SIG-M5 treated with dmso at 0.1 percent for 504 hours (cell line): ENCODE results near the gene KLHL29.

Experiments
- DNase-seq: peaks from one replicate; lab custom pipeline; 2025; ENCODE audit not compliant: unreplicated experiment; lab: John Stamatoyannopoulos, UW

Gene KLHL29

DNA sequence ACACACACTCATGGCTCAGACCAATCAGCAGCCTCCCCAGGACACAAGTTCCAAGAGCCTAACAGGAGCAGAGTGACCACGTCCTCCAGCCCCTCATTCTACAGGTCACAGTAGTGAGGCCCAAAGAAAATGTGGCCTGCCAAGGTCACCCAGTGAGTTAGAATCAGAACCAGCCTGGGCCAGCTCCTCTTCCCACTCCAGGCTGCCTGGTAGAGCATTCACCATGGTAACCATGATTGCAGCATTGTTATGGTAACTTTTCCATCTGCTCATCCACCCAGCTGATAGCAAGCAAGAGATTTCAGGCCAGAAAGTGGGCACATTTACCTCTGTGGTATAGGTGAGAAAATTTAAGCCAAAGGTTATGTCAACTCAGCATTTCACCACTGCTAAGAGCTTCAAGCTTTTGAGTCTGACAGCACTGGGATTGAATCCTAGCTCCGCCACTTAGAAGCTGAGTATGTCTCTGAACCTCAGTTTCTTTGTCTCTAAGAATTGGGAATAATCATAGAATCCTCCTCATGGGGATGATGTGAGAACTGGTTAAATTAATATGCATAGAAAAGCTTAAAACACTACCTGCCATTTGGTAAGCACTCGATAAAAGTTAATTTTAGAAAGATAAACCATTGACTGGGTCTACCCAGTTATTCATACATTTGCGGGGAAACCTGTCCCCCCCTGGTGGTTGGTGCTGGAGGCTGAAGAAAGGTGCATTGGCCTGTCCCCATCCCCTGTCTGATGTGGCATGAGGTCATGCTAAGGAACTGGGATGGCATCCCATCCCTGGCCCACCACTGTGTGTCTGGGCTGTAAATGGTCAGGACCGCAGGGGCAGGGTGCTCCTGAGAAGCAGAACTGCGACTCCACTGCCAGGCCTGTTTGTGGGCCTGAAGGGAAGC lies 181.5 kb downstream of the KLHL29 start:
- DNase-seq: peak; percentile 5

DNA sequence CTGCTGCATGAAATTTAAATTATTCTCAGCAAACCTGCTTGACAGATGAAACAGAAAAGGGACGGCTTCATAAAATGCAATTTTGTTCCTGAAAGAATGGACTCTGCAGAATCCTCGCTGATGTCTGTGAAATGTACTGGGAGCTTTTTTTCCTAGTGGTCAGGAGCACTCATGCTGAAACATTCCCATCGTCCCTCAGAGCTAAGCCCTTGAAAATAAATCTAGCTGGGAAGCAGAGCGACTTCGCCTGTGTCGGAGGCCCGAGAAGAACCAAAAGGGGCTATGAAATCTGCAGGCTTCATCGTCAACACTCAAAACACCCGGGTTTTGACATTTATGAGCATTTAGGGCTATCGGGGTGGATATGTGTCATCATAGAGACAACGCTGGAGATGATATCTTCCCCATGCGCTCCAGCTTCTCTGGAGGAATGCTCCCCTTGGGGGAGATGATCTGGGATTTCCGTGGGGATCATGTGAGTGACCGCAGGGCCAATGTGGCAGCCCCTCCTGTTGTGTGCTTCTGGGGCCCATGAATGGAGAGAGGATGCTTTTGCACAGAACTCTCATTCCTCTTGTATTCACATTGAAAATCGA lies 182.3 kb downstream of the KLHL29 start:
- DNase-seq: no peak

DNA sequence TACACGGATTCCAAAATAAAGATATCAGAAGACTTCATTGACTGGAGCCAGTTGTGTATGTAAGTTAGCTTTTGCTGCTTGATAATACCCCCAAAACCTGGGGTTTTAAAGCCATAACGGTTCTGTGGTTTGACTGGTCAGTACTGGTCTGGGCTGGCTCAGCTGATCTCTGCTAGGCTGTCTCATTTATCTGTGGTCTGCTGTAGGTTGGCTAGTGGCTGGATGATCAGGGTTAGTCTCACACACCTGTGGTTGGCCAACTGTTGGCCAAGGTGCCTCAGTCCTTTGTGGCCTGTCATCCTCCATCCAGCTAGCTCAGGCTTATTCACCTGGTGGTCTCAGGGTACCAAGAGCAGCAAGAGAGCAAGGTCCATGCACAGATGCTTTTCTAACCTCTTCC lies 183.2 kb downstream of the KLHL29 start:
- DNase-seq: no peak

DNA sequence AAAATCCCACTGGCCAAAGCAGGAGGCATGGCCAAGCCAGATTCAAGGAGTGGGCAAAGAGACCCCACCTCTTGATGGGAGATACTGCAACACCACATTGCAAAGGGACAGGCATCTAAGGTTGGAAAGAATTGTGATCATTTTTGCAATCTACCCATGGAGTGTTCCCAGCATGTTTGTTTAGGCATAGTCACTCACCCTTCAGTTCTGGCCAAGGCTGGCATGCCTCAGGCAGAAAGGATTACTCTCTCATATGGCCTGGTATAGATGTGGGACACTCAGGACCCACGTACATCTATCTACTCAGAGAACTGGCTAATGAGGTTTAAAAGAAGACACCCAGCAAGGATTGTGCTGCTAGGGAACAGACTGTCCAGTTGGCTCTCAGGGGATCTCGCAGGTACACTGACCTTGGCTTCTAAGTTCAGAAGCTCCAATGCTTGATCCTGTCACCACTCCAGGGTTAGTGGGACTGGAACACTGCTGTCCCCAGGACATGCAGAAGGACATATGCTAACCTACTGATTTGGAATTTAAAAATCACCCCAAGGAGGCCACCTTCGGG lies 183.7 kb downstream of the KLHL29 start:
- peak; percentile 1 for DNase-seq

DNA sequence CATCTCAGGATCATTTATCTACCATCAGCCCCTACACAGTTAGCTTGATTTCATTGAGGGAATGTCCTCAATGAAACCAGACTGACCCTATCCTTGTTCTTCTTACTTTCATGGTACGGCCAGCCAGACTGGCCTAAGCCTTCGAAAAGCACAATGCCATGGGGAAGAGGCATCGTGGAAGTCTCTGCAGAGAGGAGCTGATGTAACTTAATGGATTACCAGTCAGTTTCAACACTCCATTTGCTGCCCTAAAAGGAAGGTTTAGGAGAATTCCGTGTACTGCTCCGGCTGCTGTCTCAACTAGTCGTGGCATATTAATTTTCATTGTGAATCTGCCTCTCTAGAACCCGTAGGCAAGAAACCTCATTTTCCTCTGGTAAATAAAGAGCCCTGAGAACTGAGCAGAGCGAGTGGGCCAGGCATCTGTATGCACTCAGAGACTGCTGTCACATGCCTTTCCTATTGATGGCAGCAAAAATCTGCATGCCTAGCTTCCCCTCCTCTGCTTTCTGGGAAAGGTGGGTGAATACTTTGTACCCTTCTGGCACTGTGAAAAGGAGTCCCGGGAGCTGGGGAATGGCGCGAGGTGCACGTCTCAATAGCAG lies 184.9 kb downstream of the KLHL29 start:
- DNase-seq: no peak

DNA sequence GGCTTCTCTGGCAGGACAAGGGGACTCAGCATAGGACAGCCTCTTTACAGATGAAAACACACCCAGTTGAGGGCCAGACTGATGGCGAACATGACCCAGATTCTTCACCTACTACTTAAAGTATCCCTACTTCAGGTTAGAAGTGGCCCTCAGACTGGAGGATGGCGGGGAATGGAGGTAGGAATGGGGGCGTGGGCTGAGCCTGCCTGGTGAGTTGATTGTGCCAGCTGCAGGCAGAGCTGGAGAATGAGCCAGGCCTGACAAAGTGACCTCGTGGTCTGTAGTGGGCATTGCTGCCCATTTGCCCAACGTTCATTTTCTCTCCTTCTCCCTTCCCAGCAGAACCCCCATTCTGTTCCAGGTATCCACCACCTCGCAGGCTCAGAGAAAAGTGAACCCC lies 186.1 kb downstream of the KLHL29 start:
- DNase-seq: no peak

DNA sequence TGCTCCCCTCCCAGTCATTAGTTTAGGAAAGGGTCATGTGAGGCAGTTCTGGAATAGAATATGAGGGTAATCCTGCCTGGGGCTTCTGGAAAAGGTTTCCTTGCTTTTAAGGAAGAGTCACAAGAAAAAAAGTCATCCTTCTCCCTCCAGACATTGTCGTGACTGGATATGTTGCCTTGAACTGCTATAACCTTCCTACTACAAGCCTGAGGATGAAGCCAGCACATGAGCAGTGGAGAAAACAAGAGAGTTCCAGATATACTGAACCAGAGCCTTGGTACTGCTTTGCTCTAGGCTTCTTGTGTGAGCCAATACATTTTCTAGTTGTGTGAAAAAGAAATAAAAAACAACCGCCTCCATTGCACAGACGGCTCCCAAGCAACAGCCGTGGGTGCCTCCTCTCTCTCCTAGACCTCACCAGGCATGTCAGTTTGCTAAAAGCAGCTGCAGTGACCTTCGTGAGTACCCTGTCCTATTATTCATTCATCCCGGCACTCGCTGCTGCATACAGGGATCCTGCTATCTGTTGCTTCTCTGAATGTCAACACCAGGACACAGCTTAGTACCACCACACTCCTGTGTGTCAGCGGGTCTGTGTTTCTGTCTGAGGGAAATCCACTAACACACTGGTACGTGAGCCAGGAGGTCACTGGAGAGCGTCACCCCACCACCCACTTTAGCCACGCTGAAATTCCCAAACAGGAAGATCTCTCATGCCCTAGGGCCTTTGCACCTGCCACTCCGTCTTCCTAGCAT lies 186.7 kb downstream of the KLHL29 start:
- no peak for DNase-seq

DNA sequence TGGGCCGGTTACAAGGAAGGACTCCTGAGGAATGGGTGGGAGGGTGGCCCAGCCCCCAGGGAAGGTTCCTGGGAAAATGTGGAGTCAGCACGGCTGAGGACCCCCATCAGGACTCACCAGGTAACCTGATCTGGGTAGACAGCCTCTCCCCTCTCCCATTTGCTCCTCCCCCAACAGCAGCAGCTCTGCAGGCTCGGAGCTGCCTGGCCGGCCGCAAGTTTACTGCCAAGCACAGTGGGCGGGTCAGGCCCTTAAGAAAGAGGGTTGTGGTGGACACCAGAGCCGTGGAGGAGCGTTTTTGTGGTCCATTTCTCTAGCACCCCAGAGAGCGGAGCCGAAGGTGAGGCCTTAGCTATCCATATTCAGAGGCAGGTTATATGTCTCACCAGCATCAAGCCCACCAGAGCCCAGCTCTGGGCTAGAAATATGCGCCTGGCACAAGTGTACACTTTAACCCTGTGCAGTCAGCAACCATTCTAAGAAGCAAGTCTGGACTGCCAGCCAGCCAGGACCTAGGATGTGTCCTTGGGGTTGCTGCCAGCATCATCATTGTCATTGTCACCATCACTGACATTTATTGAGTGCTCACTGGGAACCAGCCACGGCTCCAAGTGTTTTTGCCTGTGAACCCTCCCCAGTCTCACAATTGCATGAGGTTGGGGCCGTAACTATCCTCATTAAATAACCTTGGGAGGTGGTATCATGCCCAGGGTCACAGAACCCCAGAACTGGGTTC lies 190.1 kb downstream of the KLHL29 start:
- DNase-seq: no peak

DNA sequence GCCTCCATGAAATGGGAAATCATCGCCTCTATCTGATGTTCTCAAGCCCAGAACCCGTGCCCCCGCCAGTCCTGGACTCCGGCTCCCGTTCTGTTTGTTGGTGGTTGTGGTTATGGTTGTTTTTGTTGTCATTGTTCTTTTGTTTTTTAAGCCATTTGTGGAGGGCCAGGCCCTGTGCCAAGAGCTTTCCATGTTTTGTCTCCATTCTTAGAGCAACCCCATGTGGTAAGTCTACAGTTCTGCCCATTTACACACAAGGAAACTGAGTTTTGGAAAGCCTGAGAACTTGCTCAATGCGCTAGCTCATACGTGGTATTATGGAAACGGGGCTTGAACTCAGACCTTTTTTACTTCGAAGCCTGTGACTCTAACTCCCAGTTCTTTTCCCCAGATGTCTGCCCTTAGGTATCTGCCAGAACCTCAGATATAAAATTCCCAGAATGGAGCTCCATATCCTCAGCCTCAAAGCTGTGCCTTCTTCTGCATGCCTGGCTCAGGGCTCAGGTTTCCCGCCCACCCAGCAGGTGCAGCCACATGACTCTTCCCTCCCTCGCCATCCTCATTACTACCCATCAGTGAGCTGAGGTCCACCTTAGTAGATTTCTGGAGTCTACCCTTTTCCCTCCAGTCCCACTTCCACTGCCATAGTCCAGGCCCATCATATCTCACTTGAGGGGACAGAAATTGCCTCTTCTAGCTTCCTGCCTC lies 194.1 kb downstream of the KLHL29 start:
- no peak for DNase-seq

DNA sequence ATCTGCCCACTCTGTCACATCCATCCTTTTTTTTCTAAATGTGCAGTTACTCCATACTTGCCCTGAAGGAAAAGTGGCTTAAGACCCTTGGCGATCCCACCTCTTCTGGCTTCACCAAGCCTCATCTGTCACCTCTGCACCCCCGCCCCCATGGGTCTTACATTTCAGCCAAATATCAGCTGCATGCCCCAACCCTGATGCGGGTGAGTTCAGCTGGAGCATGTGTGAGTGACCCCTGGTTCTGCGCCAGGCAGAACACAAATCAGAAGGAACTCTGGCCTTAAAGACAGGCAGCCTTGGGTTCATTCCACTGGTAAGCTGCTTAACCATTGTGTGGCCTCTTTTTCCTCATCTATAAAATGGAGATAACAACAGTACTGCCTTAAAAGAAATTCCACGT lies 194.7 kb downstream of the KLHL29 start:
- DNase-seq: no peak

DNA sequence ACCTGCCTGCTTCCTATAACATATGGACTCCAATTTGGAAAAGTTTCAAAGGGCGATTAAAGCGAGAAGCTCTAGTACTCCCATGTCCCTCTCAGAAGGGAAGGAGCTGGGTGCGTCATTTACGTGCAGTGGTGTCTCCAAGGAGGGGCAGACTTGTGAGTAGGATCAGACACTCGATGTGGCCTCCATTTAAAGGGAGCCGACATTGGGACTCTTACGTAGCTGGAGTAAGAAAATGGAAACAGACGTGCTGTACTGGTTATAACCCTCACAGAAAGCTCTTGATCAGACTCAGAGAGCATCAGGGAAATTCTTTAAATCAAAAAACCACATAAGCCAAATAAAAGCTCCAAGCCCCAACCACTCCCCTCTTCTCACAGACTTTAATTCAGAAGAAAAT lies 198.5 kb downstream of the KLHL29 start:
- no peak for DNase-seq

DNA sequence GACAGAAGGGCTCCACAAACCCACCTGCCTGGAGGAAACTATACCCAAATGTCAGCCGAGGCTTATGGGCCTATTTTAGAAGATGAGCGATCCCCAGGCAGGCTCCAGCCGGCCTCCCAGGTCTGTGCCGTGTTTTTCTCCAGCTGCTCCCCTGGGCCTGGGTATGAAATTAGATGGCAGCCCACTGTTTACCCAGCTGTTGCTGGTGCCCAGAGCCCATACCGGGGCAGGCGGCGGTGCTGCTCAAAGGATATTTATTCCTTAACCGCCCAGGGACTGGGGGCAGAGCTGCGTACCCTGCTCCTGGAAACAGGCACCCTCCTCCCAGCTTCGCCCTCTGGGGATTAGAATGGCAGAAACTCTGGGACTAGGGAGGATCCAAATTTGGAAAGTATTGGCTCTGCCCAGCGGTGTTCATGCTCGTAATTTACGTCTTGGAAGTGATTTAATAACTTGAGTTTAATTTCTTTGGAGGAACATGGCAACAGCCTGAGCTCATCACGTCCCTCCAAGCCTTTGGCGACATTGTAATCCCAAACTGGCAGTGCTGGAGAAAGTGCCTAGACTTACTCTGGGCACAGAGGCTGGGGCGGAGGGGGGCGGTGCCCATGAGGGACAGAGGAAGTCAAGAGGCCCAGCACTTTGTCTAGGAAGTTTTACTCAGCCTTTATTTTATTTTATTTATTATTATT lies 199.2 kb downstream of the KLHL29 start:
- DNase-seq: no peak

DNA sequence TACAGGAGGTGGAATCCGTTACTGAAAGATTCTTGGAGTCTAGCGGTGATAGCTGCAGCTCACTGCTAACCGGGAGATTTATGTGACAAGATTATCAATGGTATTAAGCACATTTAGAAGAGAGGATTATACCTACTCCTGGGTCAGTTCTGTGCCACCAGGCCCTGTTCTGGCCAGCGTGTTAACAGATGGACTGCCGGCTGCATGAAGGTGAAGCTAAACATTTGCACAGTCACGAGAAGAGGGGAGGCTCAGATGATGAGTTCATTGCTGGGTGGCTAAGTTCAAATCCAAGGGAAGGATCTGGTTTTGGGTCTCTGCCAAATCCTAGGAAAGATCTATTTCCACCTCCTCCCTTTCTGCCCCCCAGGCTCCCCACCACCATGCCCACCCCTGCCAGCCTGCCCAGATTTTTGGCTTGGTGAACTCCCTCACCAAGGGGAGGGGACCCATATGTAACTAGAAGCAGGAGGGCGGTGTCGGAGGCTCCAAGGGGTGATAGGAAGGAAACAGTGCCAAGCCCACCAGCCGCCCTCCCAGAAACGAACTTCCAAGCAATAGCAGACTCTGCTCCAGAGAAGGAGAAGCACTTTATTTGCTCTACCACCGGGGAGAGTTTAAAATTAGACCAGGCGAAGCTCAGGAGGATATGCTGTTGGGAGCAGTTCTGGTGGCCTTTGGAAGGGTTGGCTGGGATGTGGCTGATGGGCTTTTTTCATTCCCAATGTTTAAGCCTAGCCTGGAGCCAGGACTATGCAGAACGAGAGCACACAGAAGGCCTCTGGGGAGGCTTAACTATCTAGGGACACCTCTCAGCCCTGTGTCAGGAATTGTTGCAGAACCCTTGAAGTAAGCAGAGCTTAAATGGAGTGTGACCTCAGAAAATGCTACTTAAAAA lies 200.5 kb downstream of the KLHL29 start:
- no peak for DNase-seq

DNA sequence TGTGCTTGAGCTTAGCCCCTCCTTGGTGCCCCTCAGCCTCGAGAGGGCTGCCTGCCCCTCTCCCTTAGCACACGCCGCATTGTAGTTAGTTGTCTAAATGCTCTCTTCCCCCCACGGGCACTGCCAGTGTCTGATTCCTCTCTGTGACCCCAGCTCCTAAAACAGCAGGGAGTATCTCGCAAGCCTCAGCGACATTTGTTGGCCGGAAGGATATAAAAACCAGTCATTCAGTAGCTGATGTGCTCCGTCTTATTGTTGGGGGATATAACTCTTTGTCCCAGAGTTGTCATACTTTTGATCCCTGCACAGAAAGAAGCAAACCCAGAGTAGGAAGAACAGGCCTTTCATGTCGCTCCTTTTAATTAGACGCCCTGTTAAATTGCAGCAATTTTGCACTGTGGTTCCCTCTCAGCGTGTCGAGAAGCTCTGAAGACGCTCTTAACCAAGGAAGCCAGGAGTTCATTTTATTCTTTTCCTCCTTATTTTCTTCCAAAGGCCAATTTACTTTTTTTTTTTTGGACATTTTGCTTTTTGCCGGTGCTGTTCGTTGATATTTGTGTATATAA lies 201.8 kb downstream of the KLHL29 start:
- DNase-seq: no peak

DNA sequence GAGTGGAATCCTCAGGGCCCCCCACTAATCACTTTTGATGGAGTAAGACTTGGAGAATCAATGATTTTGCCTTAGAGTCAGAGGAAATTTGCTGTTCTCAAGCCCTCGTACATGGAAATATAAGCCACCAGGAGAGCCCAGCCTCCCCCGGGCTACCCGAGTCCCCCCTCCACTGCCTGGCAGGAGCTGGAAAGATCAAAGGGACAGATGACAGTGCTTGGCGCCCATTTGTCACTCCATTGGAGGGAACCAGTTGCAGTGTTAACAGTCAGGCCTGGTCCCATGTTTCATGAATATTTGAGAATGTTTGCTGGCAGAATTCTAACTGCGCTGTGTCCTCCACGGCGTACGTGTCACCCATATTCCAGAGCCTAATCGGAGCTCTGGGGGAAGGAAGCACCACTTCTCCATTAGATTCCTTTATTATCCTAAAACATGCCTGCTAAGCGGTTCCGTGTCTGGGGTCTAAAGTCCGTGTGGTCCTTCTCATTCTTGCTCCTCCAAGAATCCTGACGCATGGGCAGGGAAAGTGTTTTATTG lies 202.4 kb downstream of the KLHL29 start:
- DNase-seq: no peak

DNA sequence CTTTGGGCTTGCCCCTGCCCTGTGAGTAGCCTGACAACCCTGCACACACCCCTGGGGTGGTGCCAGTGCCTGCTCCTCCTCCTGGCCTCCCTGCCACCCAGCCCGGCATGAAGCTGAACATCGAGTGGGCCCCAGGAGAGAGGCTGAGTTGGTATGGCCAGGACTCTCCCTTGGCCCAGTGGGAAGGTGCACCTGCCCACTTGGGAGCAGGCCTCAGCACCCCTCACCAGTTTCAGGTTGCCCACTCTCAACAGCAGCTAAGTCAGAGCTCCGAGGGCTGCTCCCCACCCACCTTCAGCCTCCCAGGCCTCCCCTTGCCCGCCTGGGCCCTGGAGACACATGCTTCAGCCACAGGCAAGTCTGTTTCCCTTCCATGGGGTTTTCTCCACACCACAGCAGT lies 203.1 kb downstream of the KLHL29 start:
- DNase-seq: no peak

DNA sequence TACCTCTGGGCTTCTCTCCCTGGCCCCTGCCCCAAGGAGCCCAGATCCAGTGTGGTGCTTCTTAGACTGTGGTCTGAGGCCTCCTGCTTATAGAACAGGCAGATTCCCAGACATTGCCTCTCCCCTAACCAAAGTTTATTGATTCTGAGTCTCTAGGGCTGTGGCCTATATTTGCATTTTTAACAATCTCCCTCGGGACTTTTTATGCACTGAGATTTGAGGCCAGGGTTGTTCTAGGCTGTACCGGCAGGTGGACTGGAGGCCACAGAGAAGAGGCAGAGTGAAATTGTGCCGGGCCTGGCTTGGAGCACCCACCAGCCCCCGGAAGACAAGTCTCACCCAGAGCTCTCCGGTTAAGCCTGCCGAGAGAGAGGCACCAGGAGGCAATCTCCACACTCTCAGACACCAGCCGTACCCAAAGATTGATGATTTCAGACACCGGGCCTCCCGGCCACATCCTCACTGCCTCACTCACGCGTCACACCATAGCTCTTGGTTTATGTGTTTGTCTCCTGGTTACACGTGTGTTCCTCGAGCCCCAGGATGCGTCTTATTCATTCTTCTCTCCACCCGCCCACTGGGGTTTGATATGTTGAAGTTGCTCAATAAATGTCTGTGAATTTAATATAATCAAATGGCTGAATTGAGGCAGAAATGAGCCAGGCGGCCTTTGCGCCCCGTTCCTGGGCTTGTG lies 203.7 kb downstream of the KLHL29 start:
- no peak for DNase-seq
